HepG2 (cell line): Measurements from ENCODE around the gene ZKSCAN4. TPM values are rescaled to one million over a fixed set of nuclear protein-coding genes. Genes with fewer than 3 reads are reported as not detected.

Experiments
- DDIT3 ChIP-seq: sonication (generic); formaldehyde crosslinking; IDR thresholded peaks from 2 replicates; pipeline ENCODE4 v1.4.0; 2020; ENCODE audit warnings: mild to moderate bottlenecking, missing genetic modification reagents
- NFRKB ChIP-seq: fragments of 450-650 bp; IDR thresholded peaks from 2 replicates; pipeline ENCODE4 v1.6.1; 2017
- SALL1 ChIP-seq: sonication (generic); formaldehyde crosslinking; IDR thresholded peaks from 2 replicates; pipeline ENCODE4 v1.8.0; 2022; ENCODE audit warnings: mild to moderate bottlenecking, missing genetic modification reagents
- TGIF2 ChIP-seq: IDR thresholded peaks from 2 replicates; pipeline ENCODE4 v1.6.1; 2016; ENCODE audit warnings: control low read depth, missing compliant biosample characterization
- ZFP62 ChIP-seq: sonication (generic); formaldehyde crosslinking; IDR thresholded peaks from 2 replicates; pipeline ENCODE4 v1.4.0; 2020; ENCODE audit warnings: missing genetic modification reagents
- ZFYVE20 ChIP-seq: sonication (generic); formaldehyde crosslinking; IDR thresholded peaks from 2 replicates; pipeline ENCODE4 v1.8.0; 2023; ENCODE audit warnings: low read depth, mild to moderate bottlenecking, moderate library complexity, missing genetic modification reagents, borderline replicate concordance
- ZNF318 ChIP-seq: sonication (generic); formaldehyde crosslinking; IDR thresholded peaks from 2 replicates; pipeline ENCODE4 v1.4.0; 2020; ENCODE audit warnings: mild to moderate bottlenecking, missing genetic modification reagents
- ZNF564 ChIP-seq: sonication (generic); formaldehyde crosslinking; IDR thresholded peaks from 2 replicates; pipeline ENCODE4 v1.8.1; 2023; ENCODE audit warnings: mild to moderate bottlenecking, missing genetic modification reagents
- ZNF782 ChIP-seq: sonication (generic); formaldehyde crosslinking; IDR thresholded peaks from 2 replicates; pipeline ENCODE4 v1.4.0; 2020; ENCODE audit warnings: missing genetic modification reagents, mild to moderate bottlenecking, borderline replicate concordance
- polyA plus RNA-seq, 8 experiments: library from polyadenylated mRNA; depleted of rRNA in 3 of 8; stranded (reverse) in 7 of 8; unstranded in 1 of 8; fragments of >200 nt; fragmentation: Illumina TruSeq in 4 of 8; extraction: Trizol in 4 of 8; gene quantifications; 2 replicates each; pipeline versions ENCODE4 v1.2.1 to v1.2.3, GENCODE V29; 2011 to 2016; ENCODE audit warnings: low read depth in 4 of 8, missing spikeins in 1 of 8, mixed read lengths in 1 of 8; ENCODE audit not compliant: insufficient read depth in 1 of 8
- total RNA-seq, 5 experiments: library from RNA; depleted of rRNA; stranded (reverse); fragments of >200 nt; fragmentation: Illumina TruSeq; extraction: Trizol; gene quantifications; 2 replicates each; pipeline ENCODE4 v1.2.3, GENCODE V29; 2016; ENCODE audit warnings: low read depth in 1 of 5
- TF ChIP-seq, protein P1 (sequence below): IDR thresholded peaks from 2 replicates; pipeline ENCODE4 v1.6.1; 2016; ENCODE audit warnings: low read depth, missing genetic modification reagents, missing compliant biosample characterization
- TF ChIP-seq, protein P2 (sequence below): sonication (generic); formaldehyde crosslinking; IDR thresholded peaks from 2 replicates; pipeline ENCODE4 v1.4.0; 2020; ENCODE audit warnings: mild to moderate bottlenecking, missing genetic modification reagents

The ZKSCAN4 gene
- total and polyA plus RNA-seq, 2 of the 13 experiments (the other 11 are each of a cell fraction or from before 2014, with no cell fraction given) = 2.9 to 7.8 TPM

DNA sequence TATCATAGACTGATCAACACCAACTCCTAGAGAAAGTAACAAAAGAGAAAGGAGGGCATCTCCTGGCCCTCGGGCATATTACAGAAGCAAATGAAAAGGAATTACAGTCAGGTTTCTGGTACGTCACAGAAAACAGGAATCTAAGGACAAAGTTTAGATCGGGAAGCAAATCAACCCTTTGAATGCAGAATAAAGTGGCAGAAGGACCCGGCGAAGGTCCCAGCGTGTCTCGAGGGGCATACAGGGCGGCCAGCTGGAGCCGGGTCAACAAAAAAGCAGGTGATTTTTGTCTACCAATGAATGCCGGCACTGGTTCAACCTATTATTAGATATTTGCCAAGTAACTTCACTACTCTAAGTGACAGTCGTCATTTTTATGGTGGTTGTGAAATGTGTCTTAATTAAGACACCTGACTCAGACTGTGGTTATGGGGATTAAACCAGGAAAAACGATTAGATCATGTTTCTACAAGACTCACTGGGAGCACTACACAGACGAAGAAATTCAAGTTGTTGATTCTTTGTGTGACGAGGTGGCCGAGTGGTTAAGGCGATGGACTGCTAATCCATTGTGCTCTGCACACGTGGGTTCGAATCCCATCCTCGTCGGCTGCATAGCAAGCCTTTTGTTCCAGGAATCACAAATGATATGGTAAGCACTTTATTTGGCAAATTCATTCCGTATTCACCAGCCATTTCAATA, 39.4 kb downstream of the ZKSCAN4 start (continued):
- TF ChIP-seq, protein P1, sequence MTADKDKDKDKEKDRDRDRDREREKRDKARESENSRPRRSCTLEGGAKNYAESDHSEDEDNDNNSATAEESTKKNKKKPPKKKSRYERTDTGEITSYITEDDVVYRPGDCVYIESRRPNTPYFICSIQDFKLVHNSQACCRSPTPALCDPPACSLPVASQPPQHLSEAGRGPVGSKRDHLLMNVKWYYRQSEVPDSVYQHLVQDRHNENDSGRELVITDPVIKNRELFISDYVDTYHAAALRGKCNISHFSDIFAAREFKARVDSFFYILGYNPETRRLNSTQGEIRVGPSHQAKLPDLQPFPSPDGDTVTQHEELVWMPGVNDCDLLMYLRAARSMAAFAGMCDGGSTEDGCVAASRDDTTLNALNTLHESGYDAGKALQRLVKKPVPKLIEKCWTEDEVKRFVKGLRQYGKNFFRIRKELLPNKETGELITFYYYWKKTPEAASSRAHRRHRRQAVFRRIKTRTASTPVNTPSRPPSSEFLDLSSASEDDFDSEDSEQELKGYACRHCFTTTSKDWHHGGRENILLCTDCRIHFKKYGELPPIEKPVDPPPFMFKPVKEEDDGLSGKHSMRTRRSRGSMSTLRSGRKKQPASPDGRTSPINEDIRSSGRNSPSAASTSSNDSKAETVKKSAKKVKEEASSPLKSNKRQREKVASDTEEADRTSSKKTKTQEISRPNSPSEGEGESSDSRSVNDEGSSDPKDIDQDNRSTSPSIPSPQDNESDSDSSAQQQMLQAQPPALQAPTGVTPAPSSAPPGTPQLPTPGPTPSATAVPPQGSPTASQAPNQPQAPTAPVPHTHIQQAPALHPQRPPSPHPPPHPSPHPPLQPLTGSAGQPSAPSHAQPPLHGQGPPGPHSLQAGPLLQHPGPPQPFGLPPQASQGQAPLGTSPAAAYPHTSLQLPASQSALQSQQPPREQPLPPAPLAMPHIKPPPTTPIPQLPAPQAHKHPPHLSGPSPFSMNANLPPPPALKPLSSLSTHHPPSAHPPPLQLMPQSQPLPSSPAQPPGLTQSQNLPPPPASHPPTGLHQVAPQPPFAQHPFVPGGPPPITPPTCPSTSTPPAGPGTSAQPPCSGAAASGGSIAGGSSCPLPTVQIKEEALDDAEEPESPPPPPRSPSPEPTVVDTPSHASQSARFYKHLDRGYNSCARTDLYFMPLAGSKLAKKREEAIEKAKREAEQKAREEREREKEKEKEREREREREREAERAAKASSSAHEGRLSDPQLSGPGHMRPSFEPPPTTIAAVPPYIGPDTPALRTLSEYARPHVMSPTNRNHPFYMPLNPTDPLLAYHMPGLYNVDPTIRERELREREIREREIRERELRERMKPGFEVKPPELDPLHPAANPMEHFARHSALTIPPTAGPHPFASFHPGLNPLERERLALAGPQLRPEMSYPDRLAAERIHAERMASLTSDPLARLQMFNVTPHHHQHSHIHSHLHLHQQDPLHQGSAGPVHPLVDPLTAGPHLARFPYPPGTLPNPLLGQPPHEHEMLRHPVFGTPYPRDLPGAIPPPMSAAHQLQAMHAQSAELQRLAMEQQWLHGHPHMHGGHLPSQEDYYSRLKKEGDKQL = no peak
- TF ChIP-seq ZNF318 (CRISPR knock-in tag) (no peak), ZNF564 (no peak), ZFYVE20 (no peak), DDIT3 (0 out of 2 replicates have a peak, but pooled peaks have one; percentile 35), NFRKB (no peak), SALL1 (peak; percentile 67), TGIF2 (CRISPR knock-in tag) (peak; percentile 23; the same call in 1 of the 2 replicates), ZNF782 (CRISPR knock-in tag) (no peak), ZFP62 (no peak)
- TF ChIP-seq, protein P2, sequence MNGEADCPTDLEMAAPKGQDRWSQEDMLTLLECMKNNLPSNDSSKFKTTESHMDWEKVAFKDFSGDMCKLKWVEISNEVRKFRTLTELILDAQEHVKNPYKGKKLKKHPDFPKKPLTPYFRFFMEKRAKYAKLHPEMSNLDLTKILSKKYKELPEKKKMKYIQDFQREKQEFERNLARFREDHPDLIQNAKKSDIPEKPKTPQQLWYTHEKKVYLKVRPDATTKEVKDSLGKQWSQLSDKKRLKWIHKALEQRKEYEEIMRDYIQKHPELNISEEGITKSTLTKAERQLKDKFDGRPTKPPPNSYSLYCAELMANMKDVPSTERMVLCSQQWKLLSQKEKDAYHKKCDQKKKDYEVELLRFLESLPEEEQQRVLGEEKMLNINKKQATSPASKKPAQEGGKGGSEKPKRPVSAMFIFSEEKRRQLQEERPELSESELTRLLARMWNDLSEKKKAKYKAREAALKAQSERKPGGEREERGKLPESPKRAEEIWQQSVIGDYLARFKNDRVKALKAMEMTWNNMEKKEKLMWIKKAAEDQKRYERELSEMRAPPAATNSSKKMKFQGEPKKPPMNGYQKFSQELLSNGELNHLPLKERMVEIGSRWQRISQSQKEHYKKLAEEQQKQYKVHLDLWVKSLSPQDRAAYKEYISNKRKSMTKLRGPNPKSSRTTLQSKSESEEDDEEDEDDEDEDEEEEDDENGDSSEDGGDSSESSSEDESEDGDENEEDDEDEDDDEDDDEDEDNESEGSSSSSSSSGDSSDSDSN = 0 out of 2 replicates have a peak, but pooled peaks have one; percentile 37
